CD4-positive, alpha-beta T cell treated with Interleukin-15 for 4 hours (primary cell): ENCODE data around the gene TIMM50.

Source experiments
- DNase-seq: peaks from one replicate; pipeline ENCODE4 v3.0.0-alpha.2; 2020; ENCODE audit warnings: low spot score

TIMM50 gene

DNA sequence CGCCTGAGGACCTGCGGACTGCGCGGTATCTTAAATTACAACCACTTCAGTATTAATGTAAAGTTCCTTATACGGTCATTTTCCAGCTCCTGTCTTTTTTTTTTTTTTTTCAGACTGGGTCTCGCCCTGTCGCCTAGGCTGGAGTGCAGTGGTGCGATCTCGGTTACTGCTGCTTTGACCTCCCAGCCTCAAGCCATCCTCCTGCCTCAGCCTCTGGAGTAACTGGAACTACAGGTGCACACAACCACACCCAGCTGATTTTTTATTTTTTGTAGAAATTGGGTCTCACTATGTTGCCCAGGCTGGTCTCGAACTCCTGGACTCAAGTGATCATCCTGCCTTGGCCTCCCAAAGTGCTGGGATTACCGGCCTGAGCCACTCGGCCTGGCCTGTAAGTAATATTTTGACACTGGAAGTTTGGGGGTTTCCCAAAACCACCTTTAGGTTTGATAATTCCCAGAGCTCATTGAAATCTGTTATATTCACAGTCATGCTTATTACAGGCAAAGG, 52.4 kb downstream of the TIMM50 start:
- no peak for DNase-seq

DNA sequence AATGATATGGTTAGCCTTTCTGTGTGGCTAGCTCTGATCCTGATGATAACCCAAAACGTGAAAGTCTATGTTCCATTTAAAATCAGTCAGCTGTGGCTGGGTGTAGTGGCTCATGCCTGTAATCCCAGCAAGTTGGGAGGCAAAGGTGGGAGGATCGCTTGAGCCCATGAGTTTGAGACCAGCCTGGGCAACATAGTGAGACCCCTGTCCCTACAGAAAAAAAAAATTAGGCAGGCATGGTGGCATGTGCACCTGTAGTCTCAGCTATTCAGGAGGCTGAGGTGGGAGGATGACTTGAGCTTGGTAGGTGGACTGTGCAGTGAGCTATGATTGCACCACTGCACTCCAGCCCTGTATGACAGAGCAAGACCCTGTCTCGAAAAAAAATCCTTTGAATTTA, 53.2 kb downstream of the TIMM50 start:
- no peak for DNase-seq

GRCh38 chr19:39539165-39539517, 58.5 kb downstream of the TIMM50 start:
- DNase-seq = no peak

DNA sequence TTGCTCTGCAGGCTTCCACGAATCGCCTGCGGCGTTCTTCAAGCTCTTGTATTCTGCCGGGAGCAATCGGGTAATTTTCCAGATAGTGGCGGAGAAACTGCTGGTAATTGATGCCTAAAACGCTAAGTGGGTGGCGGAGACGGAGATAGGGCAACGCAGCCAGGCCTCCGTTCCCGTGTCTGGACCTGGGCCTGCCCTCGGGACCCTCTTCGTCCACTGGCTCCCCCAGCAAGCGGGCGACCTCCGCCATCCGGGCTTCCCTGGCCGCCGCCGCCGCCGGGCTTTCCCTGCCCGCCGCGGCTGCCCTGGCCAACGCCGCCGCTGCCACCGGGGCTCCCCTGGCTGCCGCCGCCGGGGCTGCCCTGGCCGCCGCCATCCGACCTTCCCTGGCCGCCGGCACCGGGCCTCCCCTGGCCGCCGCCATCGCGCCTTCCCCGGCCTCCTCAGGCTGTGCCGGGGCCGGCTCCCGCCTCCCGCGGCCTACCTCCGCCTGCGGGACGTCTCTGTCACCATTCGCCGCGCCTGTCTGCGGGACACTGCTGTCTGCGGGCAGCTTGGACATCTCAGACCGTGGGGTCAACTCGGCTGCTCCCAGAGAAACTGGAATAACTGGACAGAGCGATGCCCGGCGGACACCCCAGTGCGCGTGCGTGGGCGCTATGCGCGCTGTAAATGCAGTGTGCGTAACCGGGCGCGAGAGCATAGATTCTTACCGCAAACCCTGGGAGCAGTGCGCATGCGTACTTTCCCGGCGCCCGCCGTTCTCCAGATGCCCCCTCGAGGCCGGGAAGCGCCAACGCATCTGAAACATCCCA, 59.1 kb downstream of the TIMM50 start, which contains the start of gene EID2:
Gene EID2 (minus strand): TSS at position 644 of the 815 bp plus-strand sequence. CDS start 82 bp downstream, at position 562.
- DNase-seq = peak; percentile 93

DNA sequence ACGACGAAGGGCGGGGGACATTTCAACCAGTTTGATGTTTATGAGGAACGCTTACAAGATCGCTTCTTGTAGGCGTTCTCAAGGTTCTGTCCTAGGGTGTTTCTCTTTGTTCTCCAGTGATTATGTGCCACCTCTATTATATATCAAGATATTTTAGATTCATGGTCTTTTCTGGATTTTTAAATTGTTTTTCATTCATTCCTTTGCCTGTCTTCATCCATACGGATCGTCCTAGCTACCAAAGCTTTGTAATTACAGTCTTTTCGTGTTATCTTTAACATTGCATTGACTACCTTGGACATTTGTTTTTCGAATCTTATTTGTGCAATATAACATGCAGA, 59.7 kb downstream of the TIMM50 start:
- no peak for DNase-seq
